Activated naive CD8-positive, alpha-beta T cell treated with anti-CD3 and anti-CD28 coated beads, Interleukin-2, amount 50 U/mL, for 24 hours (primary cell): ENCODE measurements around the gene SCARB1.

Experiments
- ATAC-seq: fragments of 150-1000 bp; cut with Tn5 transposase; one replicate; pipeline ENCODE4 v1.10.0; 2021
- DNase-seq: peaks from one replicate; pipeline ENCODE4 v3.0.0; 2021
- H3K27ac Mint-ChIP-seq: one replicate; pipeline ENCODE4 v1.8.0; 2021; ENCODE audit warnings: mild to moderate bottlenecking, mixed read lengths
- H3K27me3 Mint-ChIP-seq: one replicate; pipeline ENCODE4 v1.8.0; 2021; ENCODE audit warnings: mixed read lengths
- H3K36me3 Mint-ChIP-seq: one replicate; pipeline ENCODE4 v1.8.0; 2021; ENCODE audit warnings: low read depth, mixed read lengths
- H3K4me1 Mint-ChIP-seq: one replicate; pipeline ENCODE4 v1.8.0; 2021; ENCODE audit warnings: mixed read lengths
- H3K4me3 Mint-ChIP-seq: one replicate; pipeline ENCODE4 v1.8.0; 2021; ENCODE audit warnings: mild to moderate bottlenecking, moderate library complexity, mixed read lengths
- H3K9me3 Mint-ChIP-seq: one replicate; pipeline ENCODE4 v1.8.0; 2021; ENCODE audit warnings: mixed read lengths

SCARB1 gene

GRCh38 chr12:124847113-124848074, 16.3 kb downstream of the SCARB1 start:
- Mint-ChIP-seq H3K36me3 (peaks cover 8% of the 10 kb centered on the region), H3K4me1 (peaks cover under 1% of the 10 kb centered on the region), H3K27ac (no peak overlapping the region), H3K9me3 (no peaks in the 10 kb centered on the region), H3K4me3 (no peak overlapping the region), H3K27me3 (no peaks in the 10 kb centered on the region)
- DNase-seq (no peak), ATAC-seq (no peak)

GRCh38 chr12:124844411-124845397, 19.0 kb downstream of the SCARB1 start:
- ATAC-seq, result no peak
- Mint-ChIP-seq H3K4me3 (no peak overlapping the region), H3K9me3 (no peaks in the 10 kb centered on the region), H3K27ac (no peak overlapping the region), H3K4me1 (no peaks in the 10 kb centered on the region), H3K36me3 (peaks cover 6% of the 10 kb centered on the region), H3K27me3 (no peaks in the 10 kb centered on the region)
- DNase-seq, result no peak

- H3K27ac Mint-ChIP-seq, result no peak overlapping the region
- no peak for DNase-seq
- H3K36me3 Mint-ChIP-seq, result peaks cover 6% of the 10 kb centered on the region
These were observed 20.7 kb downstream of the SCARB1 start for GRCh38 chr12:124842800-124843510.

GRCh38 chr12:124842073-124842749, 21.5 kb downstream of the SCARB1 start:
- Mint-ChIP-seq H3K27ac (no peak overlapping the region), H3K36me3 (peaks cover 6% of the 10 kb centered on the region), H3K4me1 (no peaks in the 10 kb centered on the region), H3K4me3 (no peak overlapping the region), H3K9me3 (no peaks in the 10 kb centered on the region), H3K27me3 (no peaks in the 10 kb centered on the region)
- DNase-seq (no peak), ATAC-seq (no peak)

More at GRCh38 chr12:124842800-124843510, 20.7 kb downstream of the SCARB1 start:
- H3K4me3 Mint-ChIP-seq, result no peak overlapping the region
- no peaks in the 10 kb centered on the region for H3K9me3 Mint-ChIP-seq
- no peaks in the 10 kb centered on the region for H3K27me3 Mint-ChIP-seq
- no peaks in the 10 kb centered on the region for H3K4me1 Mint-ChIP-seq
- ATAC-seq, result no peak

- peaks cover 4% of the 10 kb centered on the region for H3K36me3 Mint-ChIP-seq
- no peaks in the 10 kb centered on the region for H3K27me3 Mint-ChIP-seq
- no peak overlapping the region for H3K27ac Mint-ChIP-seq
- H3K4me1 Mint-ChIP-seq, result no peaks in the 10 kb centered on the region
- ATAC-seq (no peak), DNase-seq (no peak)
- H3K4me3 Mint-ChIP-seq, result no peak overlapping the region
- H3K9me3 Mint-ChIP-seq, result no peaks in the 10 kb centered on the region
These were observed 22.1 kb downstream of the SCARB1 start for GRCh38 chr12:124841558-124841945.

GRCh38 chr12:124837958-124838803, 25.5 kb downstream of the SCARB1 start:
- Mint-ChIP-seq H3K4me3 (no peak overlapping the region), H3K4me1 (no peaks in the 10 kb centered on the region)

GRCh38 chr12:124837249-124837897, 26.3 kb downstream of the SCARB1 start:
- ATAC-seq (no peak), DNase-seq (no peak)
- H3K27me3 Mint-ChIP-seq, result no peaks in the 10 kb centered on the region
- H3K4me1 Mint-ChIP-seq, result no peaks in the 10 kb centered on the region
- H3K36me3 Mint-ChIP-seq, result peaks cover 4% of the 10 kb centered on the region
- H3K9me3 Mint-ChIP-seq, result no peaks in the 10 kb centered on the region
- no peak overlapping the region for H3K27ac Mint-ChIP-seq
- no peak overlapping the region for H3K4me3 Mint-ChIP-seq

More at GRCh38 chr12:124837958-124838803, 25.5 kb downstream of the SCARB1 start:
- Mint-ChIP-seq H3K27me3 (no peaks in the 10 kb centered on the region), H3K36me3 (peaks cover 4% of the 10 kb centered on the region), H3K9me3 (no peaks in the 10 kb centered on the region), H3K27ac (no peak overlapping the region)
- DNase-seq, result no peak
- ATAC-seq, result no peak

- no peak overlapping the region for H3K4me3 Mint-ChIP-seq
- peaks cover 4% of the 10 kb centered on the region for H3K36me3 Mint-ChIP-seq
- H3K4me1 Mint-ChIP-seq, result no peaks in the 10 kb centered on the region
- no peak for ATAC-seq
- no peaks in the 10 kb centered on the region for H3K9me3 Mint-ChIP-seq
- H3K27ac Mint-ChIP-seq, result no peak overlapping the region
- no peaks in the 10 kb centered on the region for H3K27me3 Mint-ChIP-seq
- DNase-seq, result no peak
These were observed 26.9 kb downstream of the SCARB1 start for GRCh38 chr12:124836759-124837158.

GRCh38 chr12:124835656-124836410, 27.8 kb downstream of the SCARB1 start:
- Mint-ChIP-seq H3K27ac (no peak overlapping the region), H3K9me3 (no peaks in the 10 kb centered on the region)
- ATAC-seq, result no peak

GRCh38 chr12:124834822-124835221, 28.8 kb downstream of the SCARB1 start:
- H3K27me3 Mint-ChIP-seq, result no peaks in the 10 kb centered on the region
- peaks cover under 1% of the 10 kb centered on the region for H3K36me3 Mint-ChIP-seq
- DNase-seq (no peak), ATAC-seq (no peak)
- no peak overlapping the region for H3K4me3 Mint-ChIP-seq
- no peak overlapping the region for H3K27ac Mint-ChIP-seq
- H3K4me1 Mint-ChIP-seq, result no peaks in the 10 kb centered on the region
- H3K9me3 Mint-ChIP-seq, result no peaks in the 10 kb centered on the region

More at GRCh38 chr12:124835656-124836410, 27.8 kb downstream of the SCARB1 start:
- H3K4me1 Mint-ChIP-seq, result no peaks in the 10 kb centered on the region
- H3K27me3 Mint-ChIP-seq, result no peaks in the 10 kb centered on the region
- H3K36me3 Mint-ChIP-seq, result peaks cover 4% of the 10 kb centered on the region
- H3K4me3 Mint-ChIP-seq, result no peak overlapping the region
- no peak for DNase-seq

GRCh38 chr12:124833693-124834122, 30.0 kb downstream of the SCARB1 start:
- no peaks in the 10 kb centered on the region for H3K9me3 Mint-ChIP-seq
- ATAC-seq, result no peak

GRCh38 chr12:124832856-124833255, 30.8 kb downstream of the SCARB1 start:
- H3K27ac Mint-ChIP-seq, result no peak overlapping the region
- no peaks in the 10 kb centered on the region for H3K27me3 Mint-ChIP-seq
- ATAC-seq (no peak), DNase-seq (no peak)
- peaks cover under 1% of the 10 kb centered on the region for H3K4me1 Mint-ChIP-seq
- no peak overlapping the region for H3K4me3 Mint-ChIP-seq
- no peaks in the 10 kb centered on the region for H3K9me3 Mint-ChIP-seq
- H3K36me3 Mint-ChIP-seq, result no peaks in the 10 kb centered on the region

More at GRCh38 chr12:124833693-124834122, 30.0 kb downstream of the SCARB1 start:
- Mint-ChIP-seq H3K4me3 (no peak overlapping the region), H3K27ac (no peak overlapping the region), H3K36me3 (no peaks in the 10 kb centered on the region), H3K4me1 (no peaks in the 10 kb centered on the region), H3K27me3 (no peaks in the 10 kb centered on the region)
- no peak for DNase-seq
